ENCODE data around the gene MYH7B.

DNA sequence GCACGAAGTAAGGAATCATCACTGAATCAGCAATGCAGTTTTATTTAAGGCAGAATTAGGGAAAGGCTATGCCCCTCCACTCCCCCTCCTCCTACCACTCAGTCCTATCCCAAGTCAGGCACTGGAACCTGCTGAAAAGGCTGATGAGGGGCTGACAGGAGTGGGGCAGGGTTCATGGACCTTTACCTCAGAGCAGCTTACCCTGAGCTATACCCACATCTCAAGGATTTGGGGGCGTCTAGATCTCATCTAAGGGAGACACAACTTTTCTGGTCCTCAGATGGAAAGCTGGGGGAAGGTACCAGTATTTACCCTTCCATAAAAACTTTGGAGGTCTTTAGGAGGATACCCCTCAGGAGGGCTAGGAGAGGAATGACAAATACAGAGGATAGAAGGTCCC is 27.3 kb upstream of the MYH7B start:
- TF ChIP-seq, protein P1, sequence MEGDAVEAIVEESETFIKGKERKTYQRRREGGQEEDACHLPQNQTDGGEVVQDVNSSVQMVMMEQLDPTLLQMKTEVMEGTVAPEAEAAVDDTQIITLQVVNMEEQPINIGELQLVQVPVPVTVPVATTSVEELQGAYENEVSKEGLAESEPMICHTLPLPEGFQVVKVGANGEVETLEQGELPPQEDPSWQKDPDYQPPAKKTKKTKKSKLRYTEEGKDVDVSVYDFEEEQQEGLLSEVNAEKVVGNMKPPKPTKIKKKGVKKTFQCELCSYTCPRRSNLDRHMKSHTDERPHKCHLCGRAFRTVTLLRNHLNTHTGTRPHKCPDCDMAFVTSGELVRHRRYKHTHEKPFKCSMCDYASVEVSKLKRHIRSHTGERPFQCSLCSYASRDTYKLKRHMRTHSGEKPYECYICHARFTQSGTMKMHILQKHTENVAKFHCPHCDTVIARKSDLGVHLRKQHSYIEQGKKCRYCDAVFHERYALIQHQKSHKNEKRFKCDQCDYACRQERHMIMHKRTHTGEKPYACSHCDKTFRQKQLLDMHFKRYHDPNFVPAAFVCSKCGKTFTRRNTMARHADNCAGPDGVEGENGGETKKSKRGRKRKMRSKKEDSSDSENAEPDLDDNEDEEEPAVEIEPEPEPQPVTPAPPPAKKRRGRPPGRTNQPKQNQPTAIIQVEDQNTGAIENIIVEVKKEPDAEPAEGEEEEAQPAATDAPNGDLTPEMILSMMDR (IDR thresholded peaks at IDR 0.05): no peak
- TF ChIP-seq POLR2AphosphoS5 (IDR thresholded peaks at IDR 0.05) (no peak), POLR2A (IDR thresholded peaks at IDR 0.05) (no peak)
